H9 (cell line): ENCODE data around the gene ZNHIT3. TPM values are rescaled to one million over a fixed set of nuclear protein-coding genes. Genes with fewer than 3 reads are reported as not detected.

Experiments
- DNase-seq: peaks from one replicate; pipeline ENCODE4 v3.0.0-alpha.2; 2017
- H2AFZ ChIP-seq: one replicate; pipeline ENCODE4 v1.6.1; 2013; ENCODE audit warnings: mild to moderate bottlenecking, low read length, control low read depth, moderate library complexity
- H2AK5ac ChIP-seq: 2 replicates; pipeline ENCODE4 v1.6.1; 2013; ENCODE audit warnings: low read length, control low read depth, mixed read lengths; ENCODE audit not compliant: insufficient read length
- H2BK120ac ChIP-seq: one replicate; pipeline ENCODE4 v1.6.1; 2013; ENCODE audit warnings: low read depth, mild to moderate bottlenecking, low read length, control low read depth, inconsistent platforms; ENCODE audit not compliant: poor library complexity, severe bottlenecking
- H2BK12ac ChIP-seq: 2 replicates; pipeline ENCODE4 v1.6.1; 2013; ENCODE audit warnings: low read length, control low read depth, mixed read lengths, low read depth; ENCODE audit not compliant: insufficient read length
- H2BK15ac ChIP-seq: 2 replicates; pipeline ENCODE4 v1.6.1; 2013; ENCODE audit warnings: low read depth, low read length, control low read depth
- H2BK20ac ChIP-seq: one replicate; pipeline ENCODE4 v1.6.1; 2013; ENCODE audit warnings: low read depth, mild to moderate bottlenecking, low read length, control low read depth, inconsistent platforms; ENCODE audit not compliant: poor library complexity, severe bottlenecking
- H2BK5ac ChIP-seq: 2 replicates; pipeline ENCODE4 v1.6.1; 2013; ENCODE audit warnings: low read length, control low read depth, mixed read lengths; ENCODE audit not compliant: insufficient read length
- H3K14ac ChIP-seq: 2 replicates; pipeline ENCODE4 v1.6.1; 2013; ENCODE audit warnings: low read length, control low read depth; ENCODE audit not compliant: insufficient read depth
- H3K18ac ChIP-seq: 2 replicates; pipeline ENCODE4 v1.6.1; 2013; ENCODE audit warnings: low read depth, mild to moderate bottlenecking, mixed read lengths, low read length, control low read depth; ENCODE audit not compliant: insufficient read length
- H3K23ac ChIP-seq: 2 replicates; pipeline ENCODE4 v1.6.1; 2013; ENCODE audit warnings: low read length, control low read depth, mixed read lengths, low read depth; ENCODE audit not compliant: insufficient read length
- H3K23me2 ChIP-seq: 2 replicates; pipeline ENCODE4 v1.6.1; 2013; ENCODE audit warnings: low read depth, mild to moderate bottlenecking, mixed read lengths, low read length, control low read depth; ENCODE audit not compliant: insufficient read length, poor library complexity, severe bottlenecking
- H3K27ac ChIP-seq: 2 replicates; pipeline ENCODE4 v1.5.1; 2013; ENCODE audit warnings: low read length, control low read depth, mixed read lengths, low read depth; ENCODE audit not compliant: insufficient read length
- H3K27me3 ChIP-seq: 2 replicates; pipeline ENCODE4 v1.6.1; 2013; ENCODE audit warnings: low read length, control low read depth, inconsistent platforms; ENCODE audit not compliant: insufficient read depth
- H3K4ac ChIP-seq: 2 replicates; pipeline ENCODE4 v1.6.1; 2013; ENCODE audit warnings: low read depth, mild to moderate bottlenecking, control low read depth, inconsistent platforms, low read length, moderate library complexity
- H3K4me1 ChIP-seq: 2 replicates; pipeline ENCODE4 v1.6.1; 2013; ENCODE audit warnings: low read length, control low read depth, inconsistent platforms; ENCODE audit not compliant: insufficient read depth
- H3K4me2 ChIP-seq: 2 replicates; pipeline ENCODE4 v1.6.1; 2013; ENCODE audit warnings: low read length, control low read depth, mixed read lengths; ENCODE audit not compliant: insufficient read length, insufficient read depth
- H3K56ac ChIP-seq: 2 replicates; pipeline ENCODE4 v1.6.1; 2013; ENCODE audit warnings: low read depth, mild to moderate bottlenecking, mixed read lengths, low read length, control low read depth; ENCODE audit not compliant: insufficient read length
- H3K79me1 ChIP-seq: 2 replicates; pipeline ENCODE4 v1.6.1; 2013; ENCODE audit warnings: low read depth, mild to moderate bottlenecking, moderate library complexity, low read length, control low read depth, inconsistent platforms; ENCODE audit not compliant: insufficient read depth, poor library complexity, severe bottlenecking
- H3K79me2 ChIP-seq: 2 replicates; pipeline ENCODE4 v1.6.1; 2013; ENCODE audit warnings: low read length, control low read depth, inconsistent platforms; ENCODE audit not compliant: insufficient read depth
- H3K9ac ChIP-seq: 2 replicates; pipeline ENCODE4 v1.6.1; 2013; ENCODE audit warnings: low read length, control low read depth, mixed read lengths; ENCODE audit not compliant: insufficient read length; ENCODE audit errors: extremely low read depth
- H3K9me3 ChIP-seq: one replicate; pipeline ENCODE4 v1.6.1; 2013; ENCODE audit warnings: low read depth, low read length, inconsistent platforms; ENCODE audit not compliant: control insufficient read depth
- H3T11ph ChIP-seq: one replicate; pipeline ENCODE4 v1.6.1; 2013; ENCODE audit warnings: mild to moderate bottlenecking, low read length, control low read depth, inconsistent platforms
- H4K20me1 ChIP-seq: one replicate; pipeline ENCODE4 v1.6.1; 2013; ENCODE audit not compliant: control insufficient read depth, insufficient read length, insufficient read depth
- H4K5ac ChIP-seq: 2 replicates; pipeline ENCODE4 v1.6.1; 2013; ENCODE audit warnings: low read depth, mild to moderate bottlenecking, mixed read lengths, low read length, control low read depth; ENCODE audit not compliant: insufficient read length
- H4K8ac ChIP-seq: replicated peaks from 2 replicates; pipeline ENCODE4 v1.6.1; 2013; ENCODE audit warnings: low read length, control low read depth, mixed read lengths, low read depth; ENCODE audit not compliant: insufficient read length
- H4K91ac ChIP-seq: 2 replicates; pipeline ENCODE4 v1.6.1; 2013; ENCODE audit warnings: low read depth, mild to moderate bottlenecking, moderate library complexity, mixed read lengths, low read length, control low read depth; ENCODE audit not compliant: insufficient read length
- H3K27ac Mint-ChIP-seq, 3 experiments: 2 replicates in 2 of 3; 3 replicates in 1 of 3; pipeline ENCODE4 v1.8.0; 2020 to 2021; ENCODE audit warnings: mixed read lengths in 3 of 3, mild to moderate bottlenecking in 1 of 3, moderate library complexity in 1 of 3
- H3K27me3 Mint-ChIP-seq: 2 replicates; pipeline ENCODE4 v1.8.0; 2021; ENCODE audit warnings: low read depth, mild to moderate bottlenecking, moderate library complexity, mixed read lengths
- H3K36me3 Mint-ChIP-seq, 3 experiments: 2 replicates in 2 of 3; 3 replicates in 1 of 3; pipeline ENCODE4 v1.8.0; 2020 to 2021; ENCODE audit warnings: low read depth in 3 of 3, mixed read lengths in 3 of 3; ENCODE audit not compliant: insufficient read depth in 1 of 3
- H3K4me1 Mint-ChIP-seq, 2 experiments: 2 replicates each; pipeline ENCODE4 v1.8.0; 2020; ENCODE audit warnings: mixed read lengths in 2 of 2
- H3K4me3 Mint-ChIP-seq, 2 experiments: 2 replicates in 1 of 2; 3 replicates in 1 of 2; pipeline ENCODE4 v1.8.0; 2020 to 2021; ENCODE audit warnings: mild to moderate bottlenecking in 2 of 2, mixed read lengths in 2 of 2, moderate library complexity in 1 of 2
- H3K9me3 Mint-ChIP-seq, 2 experiments: 2 replicates in 1 of 2; 3 replicates in 1 of 2; pipeline ENCODE4 v1.8.0; 2020; ENCODE audit warnings: mild to moderate bottlenecking in 2 of 2, mixed read lengths in 2 of 2, moderate library complexity in 1 of 2
- CTCF ChIP-seq: fragments of 200-600 bp; sonication (generic); conservative IDR thresholded peaks from 3 replicates; pipeline ENCODE4 v1.8.0; 2021; ENCODE audit warnings: antibody characterized with exemption, mild to moderate bottlenecking
- WGBS: extraction: QIAGEN DNeasy Blood & Tissue Kit; methylation state at CpG from one replicate; pipeline ENCODE4 v1.1.7; 2013; ENCODE audit warnings: missing lambda C conversion rate, low lambda C conversion rate, mixed read lengths; ENCODE audit not compliant: insufficient read length; ENCODE audit errors: extremely low coverage; 5-methylcytosine and 5-hydroxymethylcytosine counted together
- total RNA-seq: library from RNA; stranded (reverse); gene quantifications from 2 replicates; pipeline ENCODE4 v1.2.1, GENCODE V29; 2021

Gene ZNHIT3
- total RNA-seq, 1 experiment from 2014 or later: 64.7 TPM

- no peaks in the 10 kb centered on the region for H3K4me1 ChIP-seq
- H3K4me3 Mint-ChIP-seq: no peak overlapping the region
- H2BK20ac ChIP-seq: no peak overlapping the region
- no peaks in the 10 kb centered on the region for H3K79me1 ChIP-seq
- no peak for TF ChIP-seq CTCF
- no peak overlapping the region for H2AK5ac ChIP-seq
- no peak overlapping the region for H3K9ac ChIP-seq
- H3K23ac ChIP-seq: no peak overlapping the region
- no peak overlapping the region for H3K14ac ChIP-seq
- no peaks in the 10 kb centered on the region for H3K36me3 Mint-ChIP-seq
- H3K18ac ChIP-seq: no peak overlapping the region
- H3K27ac Mint-ChIP-seq: peak overlapping the region in 1 of 3 experiments; percentile 18; a peak in 1 of 7 replicates
- H2BK5ac ChIP-seq: no peak overlapping the region
- no peaks in the 10 kb centered on the region for H4K20me1 ChIP-seq
- no peak overlapping the region for H3K56ac ChIP-seq
- H3K4me2 ChIP-seq: no peak overlapping the region
- H2BK15ac ChIP-seq: no peak overlapping the region
- no CpG with 5 or more reads among the region's 10 CpGs for WGBS
- H3K27me3 Mint-ChIP-seq: peaks cover 48% of the 10 kb centered on the region
- H3K4ac ChIP-seq: no peak overlapping the region
- no peak overlapping the region for H3K27ac ChIP-seq
- no peaks in the 10 kb centered on the region for H3K79me2 ChIP-seq
- no peak overlapping the region for H4K5ac ChIP-seq
- no peak overlapping the region for H2BK120ac ChIP-seq
- DNase-seq: no peak
- H3T11ph ChIP-seq: no peak overlapping the region
- H4K91ac ChIP-seq: no peak overlapping the region
- H3K4me1 Mint-ChIP-seq: peaks cover 6 to 8% of the 10 kb centered on the region in 2 experiments; a peak in 3 of 4 replicates
- no peak overlapping the region for H2AFZ ChIP-seq
- no peak overlapping the region for H4K8ac ChIP-seq
- H3K9me3 Mint-ChIP-seq: no peaks in the 10 kb centered on the region; a peak in 1 of 5 replicates
- H3K9me3 ChIP-seq: no peaks in the 10 kb centered on the region
- H3K27me3 ChIP-seq: no peaks in the 10 kb centered on the region; the same call in 1 of the 2 replicates
- H2BK12ac ChIP-seq: no peak overlapping the region
- H3K23me2 ChIP-seq: no peaks in the 10 kb centered on the region
Measured at GRCh38 chr17:36461330-36462110, 25.0 kb upstream of the ZNHIT3 start.
